ENCODE data around the gene RAB3GAP1.

RAB3GAP1 gene

DNA sequence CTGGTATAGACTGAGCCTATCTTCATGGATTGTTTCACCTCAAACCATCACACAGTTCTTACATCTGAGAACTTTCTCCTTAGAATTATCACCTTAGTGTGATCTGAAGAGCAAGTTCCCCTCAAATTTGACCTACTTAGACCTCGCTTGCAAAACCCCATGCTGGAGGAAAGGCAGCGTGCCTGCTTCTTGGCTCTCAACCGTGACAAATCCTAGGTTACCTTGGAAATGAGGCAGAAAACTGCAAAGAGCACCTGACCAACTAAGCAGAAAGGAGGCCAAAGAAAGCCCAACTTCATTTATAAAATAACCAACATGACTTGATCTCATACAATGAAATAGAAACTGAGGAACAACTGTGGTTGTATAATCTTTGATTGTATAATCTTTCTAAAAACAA is 146.4 kb downstream of the RAB3GAP1 start (continued):
- TF ChIP-seq ZBTB26 (tag by site-specific recombination; optimal IDR thresholded peaks at IDR 0.05) (no peak), REPIN1 (tag by site-specific recombination; IDR thresholded peaks at IDR 0.05; ENCODE audit: low read depth) (no peak)

DNA sequence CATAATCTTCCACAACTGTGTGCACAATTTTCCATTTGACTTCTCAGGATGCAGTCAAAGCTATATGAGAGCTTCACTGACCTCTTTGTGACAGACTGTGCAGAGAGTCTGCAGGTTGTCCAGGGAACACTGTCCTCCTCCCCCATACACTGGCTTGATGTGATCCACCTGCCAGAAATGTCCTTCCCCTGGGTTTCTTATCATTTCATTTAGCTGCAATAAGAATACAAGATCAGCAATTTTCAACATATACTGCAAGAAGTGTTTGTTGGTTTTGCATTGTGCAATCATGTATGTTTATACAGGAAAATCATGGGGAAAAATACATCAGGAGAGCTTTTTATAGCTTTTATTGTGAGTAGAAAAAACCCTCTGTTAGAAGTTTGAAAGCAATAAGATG is 150.7 kb downstream of the RAB3GAP1 start:
- H3K27ac ChIP-seq (ENCODE audit: extremely low read depth, low read depth, low read length) = no peak overlapping the region
- no peaks in the 10 kb centered on the region for H3K4me1 ChIP-seq (ENCODE audit: control insufficient read depth, insufficient read depth, low read length)
- H3K4me3 ChIP-seq (ENCODE audit: low read depth, low read length) = no peak overlapping the region
- ChIA-PET POLR2A (interaction anchor here (0.6 kb wide), 1 partner anchor 26 kb away, joined by 5 read pairs; no protein-coding TSS in a partner anchor), CTCF (no interaction called here)
- H3K9me3 ChIP-seq (ENCODE audit: control insufficient read depth, insufficient read depth, low read depth, low read length) = no peaks in the 10 kb centered on the region
- TF ChIP-seq KLF16 (tag by site-specific recombination; IDR thresholded peaks at IDR 0.05) = no peak
- TF ChIP-seq ZXDB (tag by site-specific recombination; IDR thresholded peaks at IDR 0.05) = no peak
- TF ChIP-seq ZNF266 (tag by site-specific recombination; IDR thresholded peaks at IDR 0.05; ENCODE audit: low read depth) = no peak
- no peak for TF ChIP-seq ZNF274 (IDR thresholded peaks at IDR 0.05; ENCODE audit: low read length)
- TF ChIP-seq ZNF274 (tag by site-specific recombination; IDR thresholded peaks at IDR 0.05; ENCODE audit: borderline replicate concordance) = no peak
- TF ChIP-seq ZNF530 (tag by site-specific recombination; IDR thresholded peaks at IDR 0.05; ENCODE audit: low read depth) = no peak
- TF ChIP-seq ZNF311 (tag by site-specific recombination; IDR thresholded peaks at IDR 0.05; ENCODE audit: borderline replicate concordance) = no peak
- no peak for TF ChIP-seq ZNF664 (tag by site-specific recombination; IDR thresholded peaks at IDR 0.05)
- TF ChIP-seq ZNF23 (tag by site-specific recombination; IDR thresholded peaks at IDR 0.05; ENCODE audit: borderline replicate concordance) = no peak
- peaks cover 0 to 6% of the 10 kb centered on the region in 2 experiments; a peak in 1 of 3 replicates for H3K36me3 ChIP-seq (ENCODE audit: control insufficient read depth in 2 of 2, insufficient read depth in 1 of 2, low read length in 2 of 2)

DNA sequence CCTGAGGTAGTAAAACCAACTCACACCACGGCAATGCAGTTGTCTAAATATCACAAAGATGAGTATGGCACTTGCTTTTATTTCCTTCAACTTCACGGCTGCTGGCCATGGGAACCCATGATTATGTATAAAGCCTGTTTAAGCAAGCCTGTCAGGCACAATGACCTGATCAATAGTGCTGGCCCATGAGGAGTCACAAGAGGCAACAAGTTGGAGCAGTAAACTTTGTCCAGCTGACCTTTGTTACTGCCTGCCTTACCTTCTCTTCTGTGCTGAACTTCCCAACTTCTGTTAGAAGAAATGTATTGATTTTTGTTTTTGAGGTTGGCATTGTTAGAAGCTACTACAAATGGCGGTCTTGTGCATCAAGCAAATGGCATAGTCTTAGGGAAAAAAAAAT is 151.9 kb downstream of the RAB3GAP1 start:
- no peak for TF ChIP-seq EGR2 (tag by site-specific recombination; IDR thresholded peaks at IDR 0.05; ENCODE audit: low read depth)
- no peak for TF ChIP-seq ZNF768 (tag by site-specific recombination; IDR thresholded peaks at IDR 0.05)
- TF ChIP-seq ZNF174 (tag by site-specific recombination; IDR thresholded peaks at IDR 0.05) = no peak
- no peak for TF ChIP-seq HIC1 (tag by site-specific recombination; IDR thresholded peaks at IDR 0.05)
- no peak for TF ChIP-seq SCRT2 (tag by site-specific recombination; IDR thresholded peaks at IDR 0.05)
- TF ChIP-seq ZIC2 (tag by site-specific recombination; IDR thresholded peaks at IDR 0.05) = no peak
- CTCF ChIA-PET = no interaction called here
- Histone ChIP-seq H3K4me1 (ENCODE audit: control insufficient read depth, insufficient read depth, low read length) (no peaks in the 10 kb centered on the region), H3K27ac (ENCODE audit: extremely low read depth, low read depth, low read length) (no peak overlapping the region), H3K4me3 (ENCODE audit: low read depth, low read length) (no peak overlapping the region), H3K9me3 (ENCODE audit: control insufficient read depth, insufficient read depth, low read depth, low read length) (no peaks in the 10 kb centered on the region), H3K36me3 (ENCODE audit: control insufficient read depth in 2 of 2, insufficient read depth in 1 of 2, low read length in 2 of 2) (peaks cover 0 to 6% of the 10 kb centered on the region in 2 experiments; a peak in 1 of 3 replicates)
- POLR2A ChIA-PET = no interaction called here

DNA sequence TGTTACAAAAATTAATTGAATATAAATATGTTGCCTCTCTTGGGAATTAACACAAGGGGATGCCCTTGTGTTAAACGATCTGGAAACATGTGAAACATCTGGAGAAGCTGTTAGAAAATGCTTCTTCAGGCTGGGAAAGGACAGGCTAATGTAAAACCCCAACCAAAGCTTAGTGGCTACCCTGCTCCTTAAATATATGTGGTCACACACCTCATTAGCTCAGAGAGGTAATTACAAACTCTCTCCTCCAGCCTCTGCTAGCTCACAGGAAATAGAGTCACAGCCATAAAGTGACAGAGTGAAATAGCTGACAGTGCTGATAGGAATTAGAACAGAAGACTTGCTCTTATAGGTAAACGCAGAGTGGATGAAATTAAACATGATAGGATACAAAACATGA is 155.9 kb downstream of the RAB3GAP1 start:
- Histone ChIP-seq H3K4me1 (ENCODE audit: control insufficient read depth, insufficient read depth, low read length) (no peaks in the 10 kb centered on the region), H3K4me3 (ENCODE audit: low read depth, low read length) (no peak overlapping the region), H3K27ac (ENCODE audit: extremely low read depth, low read depth, low read length) (no peak overlapping the region), H3K36me3 (ENCODE audit: control insufficient read depth in 2 of 2, insufficient read depth in 1 of 2, low read length in 2 of 2) (peaks cover 0 to 6% of the 10 kb centered on the region in 2 experiments; a peak in 1 of 3 replicates), H3K9me3 (ENCODE audit: control insufficient read depth, insufficient read depth, low read depth, low read length) (no peaks in the 10 kb centered on the region)
- CTCF ChIA-PET = interaction anchor here (0.9 kb wide), 1 partner anchor 12 kb away, joined by 3 read pairs; no protein-coding TSS in a partner anchor
- POLR2A ChIA-PET = no interaction called here
- no peak for TF ChIP-seq ZNF169 (tag by site-specific recombination; IDR thresholded peaks at IDR 0.05)
- no peak for TF ChIP-seq ATF2 (tag by site-specific recombination; IDR thresholded peaks at IDR 0.05; ENCODE audit: low read depth)
- no peak for TF ChIP-seq ZNF37A (tag by site-specific recombination; IDR thresholded peaks at IDR 0.05)
- TF ChIP-seq ZNF530 (tag by site-specific recombination; IDR thresholded peaks at IDR 0.05; ENCODE audit: low read depth) = no peak
- no peak for TF ChIP-seq ZNF19 (tag by site-specific recombination; IDR thresholded peaks at IDR 0.05; ENCODE audit: low read depth)
- TF ChIP-seq, protein P1, sequence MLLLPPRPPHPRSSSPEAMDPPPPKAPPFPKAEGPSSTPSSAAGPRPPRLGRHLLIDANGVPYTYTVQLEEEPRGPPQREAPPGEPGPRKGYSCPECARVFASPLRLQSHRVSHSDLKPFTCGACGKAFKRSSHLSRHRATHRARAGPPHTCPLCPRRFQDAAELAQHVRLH (tag by site-specific recombination; IDR thresholded peaks at IDR 0.05) = no peak
- no peak for TF ChIP-seq ELK4 (IDR thresholded peaks at IDR 0.05; ENCODE audit: borderline replicate concordance, low read depth, low read length)

All from HEK293 (cell line).